ENCODE data around the gene CXCR6. TPM values are rescaled to one million over a fixed set of nuclear protein-coding genes. Genes with fewer than 3 reads are reported as not detected.

Gene CXCR6
- total and polyA plus RNA-seq, 2 experiments from 2014 or later, result 0.10 TPM; not detected in 1

GRCh38 chr3:45978006-45978761, 34.9 kb downstream of the CXCR6 start:
- H3K4me1 ChIP-seq (ENCODE audit: insufficient read depth), result no peaks in the 10 kb centered on the region
- TF ChIP-seq ZNF114 (CRISPR knock-in tag; IDR thresholded peaks at IDR 0.05) (no peak), EZH2phosphoT487 (IDR thresholded peaks at IDR 0.05; ENCODE audit: unreplicated experiment) (no peak), ZNF462 (CRISPR knock-in tag; IDR thresholded peaks at IDR 0.05) (no peak), ETS1 (IDR thresholded peaks at IDR 0.05) (no peak), REST (IDR thresholded peaks at IDR 0.05; ENCODE audit: unreplicated experiment) (no peak), EZH2 (IDR thresholded peaks at IDR 0.05; ENCODE audit: low read depth, unreplicated experiment) (no peak), POLR2AphosphoS5 (IDR thresholded peaks at IDR 0.05; ENCODE audit: low read depth) (no peak), JUNB (IDR thresholded peaks at IDR 0.05; ENCODE audit: unreplicated experiment) (no peak), ZNF331 (CRISPR knock-in tag; IDR thresholded peaks at IDR 0.05; ENCODE audit: low read depth) (no peak)
- TF ChIP-seq, protein P1, sequence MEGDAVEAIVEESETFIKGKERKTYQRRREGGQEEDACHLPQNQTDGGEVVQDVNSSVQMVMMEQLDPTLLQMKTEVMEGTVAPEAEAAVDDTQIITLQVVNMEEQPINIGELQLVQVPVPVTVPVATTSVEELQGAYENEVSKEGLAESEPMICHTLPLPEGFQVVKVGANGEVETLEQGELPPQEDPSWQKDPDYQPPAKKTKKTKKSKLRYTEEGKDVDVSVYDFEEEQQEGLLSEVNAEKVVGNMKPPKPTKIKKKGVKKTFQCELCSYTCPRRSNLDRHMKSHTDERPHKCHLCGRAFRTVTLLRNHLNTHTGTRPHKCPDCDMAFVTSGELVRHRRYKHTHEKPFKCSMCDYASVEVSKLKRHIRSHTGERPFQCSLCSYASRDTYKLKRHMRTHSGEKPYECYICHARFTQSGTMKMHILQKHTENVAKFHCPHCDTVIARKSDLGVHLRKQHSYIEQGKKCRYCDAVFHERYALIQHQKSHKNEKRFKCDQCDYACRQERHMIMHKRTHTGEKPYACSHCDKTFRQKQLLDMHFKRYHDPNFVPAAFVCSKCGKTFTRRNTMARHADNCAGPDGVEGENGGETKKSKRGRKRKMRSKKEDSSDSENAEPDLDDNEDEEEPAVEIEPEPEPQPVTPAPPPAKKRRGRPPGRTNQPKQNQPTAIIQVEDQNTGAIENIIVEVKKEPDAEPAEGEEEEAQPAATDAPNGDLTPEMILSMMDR (conservative IDR thresholded peaks at IDR 0.05; ENCODE audit: low read depth in 2 of 2), result no peak
- Mint-ChIP-seq H3K4me3 (no peak overlapping the region), H3K36me3 (ENCODE audit: low read depth) (peaks cover 38% of the 10 kb centered on the region), H3K27ac (no peak overlapping the region), H3K9me3 (no peaks in the 10 kb centered on the region; the same call in 2 of the 3 replicates), H3K4me1 (no peaks in the 10 kb centered on the region), H3K27me3 (ENCODE audit: insufficient read depth, low read depth, poor library complexity) (peaks cover 4% of the 10 kb centered on the region)
- no peaks in the 10 kb centered on the region for H3K9me2 ChIP-seq (ENCODE audit: insufficient read depth)
- no peak overlapping the region for H3K4me3 ChIP-seq
- peaks cover 46% of the 10 kb centered on the region for H3K36me3 ChIP-seq (ENCODE audit: insufficient read depth)
- H2AFZ ChIP-seq, result no peak overlapping the region
- peaks cover 9% of the 10 kb centered on the region for H4K20me1 ChIP-seq (replicated peaks; ENCODE audit: insufficient read depth)
- H3K4me2 ChIP-seq, result no peak overlapping the region
- DNase-seq (ENCODE audit: low spot score), result no peak
- no peak for ATAC-seq
- H3F3A ChIP-seq (replicated peaks; ENCODE audit: low read depth), result no peaks in the 10 kb centered on the region
- H3K27ac ChIP-seq (ENCODE audit: low read depth), result no peak overlapping the region
- H3K79me2 ChIP-seq (replicated peaks; ENCODE audit: insufficient read depth), result no peaks in the 10 kb centered on the region
- no peaks in the 10 kb centered on the region for H3K27me3 ChIP-seq (ENCODE audit: insufficient read depth)

Data from GM23338 (cell line).